ENCODE results near the gene CWH43. TPM values are rescaled to one million over a fixed set of nuclear protein-coding genes. Genes with fewer than 3 reads are reported as not detected.
"Not testable (repeated sequence)": the region's sequence is repeated elsewhere in the genome, so short reads cannot be mapped to it uniquely, and the experiment has no call there.

Gene CWH43
- total RNA-seq, 1 donor from 2014 or later = not detected

DNA sequence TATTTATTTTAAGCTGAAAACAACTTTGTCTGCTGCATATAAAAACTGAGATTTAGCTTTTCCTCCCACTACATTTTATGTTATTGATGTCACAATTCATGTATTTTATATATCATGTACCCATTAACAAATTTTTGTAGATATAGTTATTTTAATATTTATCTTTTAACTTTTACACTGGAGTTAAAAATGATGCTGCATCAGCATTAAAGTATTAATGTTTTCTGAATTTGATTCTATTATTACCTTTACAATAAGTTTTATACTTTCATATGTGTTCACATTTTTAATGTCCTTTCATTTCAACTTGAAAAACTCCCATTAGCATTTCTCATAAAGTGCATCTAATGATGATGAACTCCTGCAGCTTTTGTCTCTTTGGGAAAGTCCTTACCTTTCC lies 72.2 kb downstream of the CWH43 start:
- no peak for DNase-seq
- TF ChIP-seq, protein P1, sequence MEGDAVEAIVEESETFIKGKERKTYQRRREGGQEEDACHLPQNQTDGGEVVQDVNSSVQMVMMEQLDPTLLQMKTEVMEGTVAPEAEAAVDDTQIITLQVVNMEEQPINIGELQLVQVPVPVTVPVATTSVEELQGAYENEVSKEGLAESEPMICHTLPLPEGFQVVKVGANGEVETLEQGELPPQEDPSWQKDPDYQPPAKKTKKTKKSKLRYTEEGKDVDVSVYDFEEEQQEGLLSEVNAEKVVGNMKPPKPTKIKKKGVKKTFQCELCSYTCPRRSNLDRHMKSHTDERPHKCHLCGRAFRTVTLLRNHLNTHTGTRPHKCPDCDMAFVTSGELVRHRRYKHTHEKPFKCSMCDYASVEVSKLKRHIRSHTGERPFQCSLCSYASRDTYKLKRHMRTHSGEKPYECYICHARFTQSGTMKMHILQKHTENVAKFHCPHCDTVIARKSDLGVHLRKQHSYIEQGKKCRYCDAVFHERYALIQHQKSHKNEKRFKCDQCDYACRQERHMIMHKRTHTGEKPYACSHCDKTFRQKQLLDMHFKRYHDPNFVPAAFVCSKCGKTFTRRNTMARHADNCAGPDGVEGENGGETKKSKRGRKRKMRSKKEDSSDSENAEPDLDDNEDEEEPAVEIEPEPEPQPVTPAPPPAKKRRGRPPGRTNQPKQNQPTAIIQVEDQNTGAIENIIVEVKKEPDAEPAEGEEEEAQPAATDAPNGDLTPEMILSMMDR (IDR thresholded peaks at IDR 0.05; ENCODE audit: borderline replicate concordance) = no peak
- Histone ChIP-seq H3K36me3 (no peaks in the 10 kb centered on the region), H3K9me3 (replicated peaks) (peaks cover 52% of the 10 kb centered on the region), H3K4me3 (no peak overlapping the region), H3K27me3 (ENCODE audit: low read depth) (no peaks in the 10 kb centered on the region), H3K27ac (replicated peaks) (no peak overlapping the region), H3K4me1 (no peaks in the 10 kb centered on the region)
- intact Hi-C loops (cut with micrococcal nuclease) = no loop called here

DNA sequence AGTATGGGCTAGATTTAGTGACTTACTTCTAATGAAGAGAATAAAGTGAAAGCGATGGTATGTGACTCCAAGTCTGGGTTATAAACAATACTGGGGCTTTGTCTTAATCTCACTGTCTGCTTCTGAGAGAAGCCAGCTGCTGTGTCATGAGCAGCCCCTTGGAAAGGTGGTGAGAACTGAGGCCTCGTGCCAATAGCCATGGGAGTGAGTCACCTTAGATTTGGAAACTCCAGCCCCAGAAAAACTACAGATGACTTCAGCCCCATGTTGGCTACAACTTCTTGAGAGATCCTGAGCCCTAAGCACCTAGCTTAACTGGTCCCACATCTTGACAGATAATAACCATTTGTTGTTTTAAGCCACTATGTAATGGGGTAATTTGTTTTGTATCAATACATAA lies 77.6 kb downstream of the CWH43 start:
- H3K4me1 ChIP-seq = no peaks in the 10 kb centered on the region
- no peak for DNase-seq
- peaks cover 23% of the 10 kb centered on the region for H3K9me3 ChIP-seq (replicated peaks)
- TF ChIP-seq, protein P1 (IDR thresholded peaks at IDR 0.05; ENCODE audit: borderline replicate concordance) = no peak
- intact Hi-C loops (cut with micrococcal nuclease) = no loop called here
- H3K4me3 ChIP-seq = no peak overlapping the region
- no peaks in the 10 kb centered on the region for H3K36me3 ChIP-seq
- peaks cover 8% of the 10 kb centered on the region for H3K27me3 ChIP-seq (ENCODE audit: low read depth)
- H3K27ac ChIP-seq (replicated peaks) = no peak overlapping the region

DNA sequence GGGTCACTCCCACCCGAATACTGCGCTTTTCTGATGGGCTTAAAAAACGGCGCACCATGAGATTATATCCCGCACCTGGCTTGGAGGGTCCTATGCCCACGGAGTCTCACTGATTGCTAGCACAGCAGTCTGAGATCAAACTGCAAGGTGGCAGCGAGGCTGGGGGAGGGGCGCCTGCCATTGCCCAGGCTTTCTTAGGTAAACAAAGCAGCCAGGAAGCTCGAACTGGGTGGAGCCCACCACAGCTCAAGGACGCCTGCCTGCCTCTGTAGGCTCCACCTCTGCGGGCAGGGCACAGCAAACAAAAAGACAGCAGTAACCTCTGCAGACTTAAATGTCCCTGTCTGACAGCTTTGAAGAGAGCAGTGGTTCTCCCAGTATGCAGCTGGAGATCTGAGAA lies 86.1 kb downstream of the CWH43 start:
- DNase-seq; H3K27ac ChIP-seq (replicated peaks); H3K36me3 ChIP-seq; H3K4me1 ChIP-seq; H3K27me3 ChIP-seq (ENCODE audit: low read depth); H3K9me3 ChIP-seq (replicated peaks); H3K4me3 ChIP-seq; intact Hi-C loops (cut with micrococcal nuclease): not testable (repeated sequence)

DNA sequence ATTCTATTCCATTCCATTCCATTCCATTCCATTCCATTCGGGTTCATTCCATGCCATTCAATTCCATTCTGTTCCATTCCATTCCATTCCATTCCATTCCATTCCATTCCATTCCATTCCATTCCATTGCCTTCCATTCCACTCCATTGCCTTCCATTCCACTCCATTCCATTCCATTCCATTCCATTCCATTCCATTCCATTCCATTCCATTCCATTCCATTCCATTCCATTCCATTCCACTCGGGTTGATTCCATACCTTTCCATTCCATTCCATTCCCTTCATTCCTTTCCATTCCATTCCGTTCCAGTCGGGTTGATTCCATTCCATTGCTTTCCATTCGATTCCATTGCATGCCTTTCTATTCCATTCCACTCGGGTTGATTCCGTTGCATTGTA lies 105.8 kb downstream of the CWH43 start:
- intact Hi-C loops (cut with micrococcal nuclease); DNase-seq; H3K27me3 ChIP-seq (ENCODE audit: low read depth); H3K27ac ChIP-seq (replicated peaks); H3K4me1 ChIP-seq; H3K36me3 ChIP-seq; H3K4me3 ChIP-seq: not testable (repeated sequence)
- peaks cover 61% of the 10 kb centered on the region for H3K9me3 ChIP-seq (replicated peaks)

DNA sequence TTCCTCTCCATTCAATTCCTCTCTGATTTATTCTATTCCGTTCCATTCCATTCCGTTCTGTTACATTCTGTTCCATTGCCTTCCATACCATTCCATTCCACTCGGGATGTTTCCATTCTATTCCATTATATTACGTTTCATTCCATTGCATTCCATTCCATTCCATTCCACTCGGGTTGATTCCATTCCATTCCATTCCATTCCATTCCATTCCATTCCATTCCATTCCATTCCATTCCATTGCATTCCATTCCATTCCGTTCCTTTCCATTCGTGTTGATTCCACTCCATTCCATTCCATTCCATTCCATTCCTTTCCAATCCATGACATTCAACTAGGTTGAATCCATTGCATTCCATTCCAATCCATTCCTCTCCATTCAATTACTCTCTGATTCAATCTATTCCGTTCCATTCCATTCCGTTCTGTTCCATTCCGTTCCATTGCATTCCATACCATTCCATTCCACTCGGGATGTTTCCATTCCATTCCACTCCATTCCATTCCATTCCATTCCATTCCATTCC lies 106.6 kb downstream of the CWH43 start:
- H3K27ac ChIP-seq (replicated peaks); DNase-seq; intact Hi-C loops (cut with micrococcal nuclease); H3K4me1 ChIP-seq; H3K4me3 ChIP-seq; H3K27me3 ChIP-seq (ENCODE audit: low read depth); H3K36me3 ChIP-seq: not testable (repeated sequence)
- H3K9me3 ChIP-seq (replicated peaks) = peaks cover 63% of the 10 kb centered on the region

DNA sequence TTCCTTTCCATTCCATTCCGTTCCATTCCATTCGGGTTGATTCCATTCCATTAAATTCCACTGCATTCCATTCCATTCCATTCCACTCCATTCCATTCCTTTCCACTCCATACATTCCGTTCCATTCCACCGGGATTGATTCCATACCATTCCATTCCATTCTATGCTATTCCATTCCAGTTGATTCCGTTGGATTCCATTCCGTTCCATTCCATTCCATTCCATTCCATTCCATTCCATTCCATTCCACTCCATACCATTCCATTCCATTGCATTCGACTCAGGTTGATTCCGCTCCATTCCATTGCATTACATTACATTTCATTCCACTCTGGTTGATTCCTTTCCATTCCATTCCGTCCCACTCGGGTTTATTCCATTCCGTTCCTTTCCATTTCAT lies 110.1 kb downstream of the CWH43 start:
- H3K9me3 ChIP-seq (replicated peaks) = peaks cover 69% of the 10 kb centered on the region
- H3K27ac ChIP-seq (replicated peaks); H3K36me3 ChIP-seq; H3K4me1 ChIP-seq; H3K4me3 ChIP-seq; DNase-seq; intact Hi-C loops (cut with micrococcal nuclease); H3K27me3 ChIP-seq (ENCODE audit: low read depth): not testable (repeated sequence)

DNA sequence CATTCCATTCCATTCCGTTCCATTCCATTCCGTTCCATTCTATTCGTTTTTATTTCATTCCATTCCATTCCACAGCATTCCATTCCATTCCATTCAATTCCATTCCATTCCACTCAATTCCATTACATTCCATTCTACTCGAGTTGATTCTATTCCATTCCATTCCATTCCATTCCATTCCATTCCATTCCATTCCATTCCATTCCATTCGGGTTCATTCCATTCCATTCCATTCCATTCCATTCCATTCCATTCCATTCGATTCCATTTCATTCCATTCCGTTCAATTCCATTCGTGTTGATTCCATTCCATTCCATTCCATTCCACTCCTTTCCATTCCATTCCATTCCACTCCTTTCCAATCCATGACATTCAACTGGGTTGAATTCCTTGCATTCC lies 110.6 kb downstream of the CWH43 start:
- intact Hi-C loops (cut with micrococcal nuclease); H3K4me3 ChIP-seq; H3K36me3 ChIP-seq; H3K4me1 ChIP-seq; H3K27ac ChIP-seq (replicated peaks); DNase-seq; H3K27me3 ChIP-seq (ENCODE audit: low read depth): not testable (repeated sequence)
- peaks cover 68% of the 10 kb centered on the region for H3K9me3 ChIP-seq (replicated peaks)

DNA sequence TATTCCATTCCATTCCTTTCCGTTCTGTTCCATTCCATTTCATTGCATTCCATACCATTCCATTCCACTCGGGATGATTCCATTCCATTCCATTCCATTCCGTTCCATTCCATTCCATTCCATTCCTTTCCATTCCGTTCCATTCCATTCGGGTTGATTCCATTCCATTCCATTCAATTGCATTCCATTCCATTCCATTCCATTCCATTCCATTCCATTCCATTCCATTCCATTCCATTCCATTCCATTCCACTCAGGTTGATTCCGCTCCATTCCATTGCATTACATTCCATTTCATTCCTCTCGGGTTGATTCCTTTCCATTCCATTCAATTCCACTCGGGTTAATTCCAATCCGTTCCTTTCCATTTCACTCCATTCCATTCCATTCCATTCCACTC lies 111.0 kb downstream of the CWH43 start:
- H3K4me3 ChIP-seq; DNase-seq; H3K27me3 ChIP-seq (ENCODE audit: low read depth); H3K4me1 ChIP-seq; intact Hi-C loops (cut with micrococcal nuclease); H3K36me3 ChIP-seq; H3K27ac ChIP-seq (replicated peaks): not testable (repeated sequence)
- peaks cover 64% of the 10 kb centered on the region for H3K9me3 ChIP-seq (replicated peaks)

DNA sequence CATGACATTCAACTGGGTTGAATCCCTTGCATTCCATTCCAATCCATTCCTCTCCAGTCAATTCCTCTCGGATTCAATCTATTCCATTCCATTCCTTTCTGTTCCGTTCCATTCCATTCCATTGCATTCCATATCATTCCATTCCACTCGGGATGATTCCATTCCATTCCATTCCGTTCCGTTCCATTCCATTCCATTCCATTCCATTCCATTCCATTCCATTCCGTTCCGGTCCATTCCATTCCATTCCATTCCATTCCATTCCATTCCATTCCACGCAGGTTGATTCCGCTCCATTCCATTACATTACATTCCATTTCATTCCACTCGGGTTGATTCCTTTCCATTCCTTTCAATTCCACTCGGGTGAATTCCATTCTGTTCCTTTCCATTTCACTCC lies 111.4 kb downstream of the CWH43 start:
- H3K9me3 ChIP-seq (replicated peaks) = peaks cover 62% of the 10 kb centered on the region
- DNase-seq; H3K4me1 ChIP-seq; H3K27ac ChIP-seq (replicated peaks); H3K36me3 ChIP-seq; H3K27me3 ChIP-seq (ENCODE audit: low read depth); intact Hi-C loops (cut with micrococcal nuclease); H3K4me3 ChIP-seq: not testable (repeated sequence)

DNA sequence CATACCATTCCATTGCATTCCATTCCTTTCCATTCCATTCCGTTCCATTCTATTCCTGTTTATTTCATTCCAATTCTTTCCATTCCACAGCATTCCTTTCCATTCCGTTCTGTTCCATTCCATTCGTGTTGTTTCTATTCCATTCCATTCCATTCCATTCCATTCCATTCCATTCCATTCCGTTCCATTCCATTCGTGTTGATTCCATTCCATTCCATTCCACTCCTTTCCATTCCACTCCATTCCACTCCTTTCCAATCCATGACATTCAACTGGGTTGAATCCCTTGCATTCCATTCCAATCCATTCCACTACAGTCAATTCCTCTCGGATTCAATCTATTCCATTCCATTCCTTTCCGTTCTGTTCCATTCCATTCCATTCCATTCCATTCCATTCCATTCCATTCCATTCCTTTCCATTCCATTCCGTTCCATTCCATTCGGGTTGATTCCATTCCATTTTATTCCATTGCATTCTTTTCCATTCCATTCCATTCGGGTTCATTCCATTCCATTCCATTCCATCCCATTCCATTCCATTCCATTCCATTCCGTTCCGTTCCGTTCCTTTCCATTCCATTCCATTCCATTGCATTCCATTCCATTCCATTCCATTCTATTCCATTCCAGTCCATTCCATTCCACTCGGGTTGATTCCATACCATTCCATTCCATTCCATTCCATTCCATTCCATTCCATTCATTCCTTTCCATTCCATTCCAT lies 112.1 kb downstream of the CWH43 start:
- intact Hi-C loops (cut with micrococcal nuclease); DNase-seq; H3K27me3 ChIP-seq (ENCODE audit: low read depth); H3K4me3 ChIP-seq; H3K36me3 ChIP-seq; H3K27ac ChIP-seq (replicated peaks); H3K4me1 ChIP-seq: not testable (repeated sequence)
- peaks cover 64% of the 10 kb centered on the region for H3K9me3 ChIP-seq (replicated peaks)

DNA sequence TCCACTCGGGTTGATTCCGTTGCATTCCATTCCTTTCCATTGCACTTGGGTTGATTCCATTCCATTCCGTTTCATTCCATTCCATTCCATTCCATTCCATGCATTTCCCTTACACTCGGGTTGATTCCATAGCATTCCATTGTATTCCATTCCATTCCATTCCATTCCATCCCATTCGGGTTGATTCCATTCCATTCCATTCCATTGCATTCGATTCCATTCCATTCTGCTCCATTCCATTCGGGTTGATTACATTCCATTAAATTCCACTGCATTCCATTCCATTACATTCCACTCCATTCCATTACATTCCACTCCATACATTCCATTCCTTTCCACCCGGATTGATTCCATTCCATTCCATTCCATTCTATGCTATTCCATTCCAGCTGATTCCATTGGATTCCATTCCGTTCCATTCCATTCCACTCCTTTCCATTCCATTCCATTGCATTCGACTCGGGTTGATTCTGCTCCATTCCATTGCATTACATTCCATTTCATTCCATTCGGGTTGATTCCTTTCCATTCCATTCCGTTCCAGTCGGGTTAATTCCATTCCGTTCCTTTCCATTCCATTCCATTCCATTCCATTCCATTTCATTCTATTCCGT lies 113.9 kb downstream of the CWH43 start:
- H3K36me3 ChIP-seq; H3K4me1 ChIP-seq; H3K4me3 ChIP-seq; DNase-seq; intact Hi-C loops (cut with micrococcal nuclease); H3K27me3 ChIP-seq (ENCODE audit: low read depth); H3K27ac ChIP-seq (replicated peaks): not testable (repeated sequence)
- H3K9me3 ChIP-seq (replicated peaks) = peaks cover 78% of the 10 kb centered on the region

DNA sequence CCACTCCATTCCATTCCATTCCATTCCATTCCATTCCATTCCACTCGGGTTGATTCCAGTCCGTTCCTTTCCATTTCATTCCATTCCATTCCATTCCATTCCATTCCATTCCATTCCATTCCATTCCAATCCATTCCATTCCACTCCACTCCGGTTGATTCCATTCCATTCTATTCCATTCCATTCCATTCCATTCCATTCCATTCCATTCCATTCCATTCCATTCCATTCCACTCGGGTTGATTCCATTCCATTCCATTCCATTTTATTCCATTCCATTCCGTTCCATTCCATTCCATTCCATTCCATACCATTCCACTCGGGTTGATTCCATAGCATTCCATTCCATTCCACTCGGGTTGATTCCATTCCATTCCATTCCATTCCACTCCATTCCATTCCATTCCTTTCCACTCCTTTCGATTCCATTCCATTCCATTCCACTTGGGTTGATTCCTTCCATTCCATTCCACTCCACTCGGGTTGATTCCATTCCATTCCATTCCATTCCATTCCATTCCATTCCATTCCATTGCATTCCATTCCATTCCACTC lies 116.3 kb downstream of the CWH43 start:
- peaks cover 82% of the 10 kb centered on the region for H3K9me3 ChIP-seq (replicated peaks)
- H3K4me1 ChIP-seq; H3K4me3 ChIP-seq; DNase-seq; H3K36me3 ChIP-seq; H3K27me3 ChIP-seq (ENCODE audit: low read depth); H3K27ac ChIP-seq (replicated peaks); intact Hi-C loops (cut with micrococcal nuclease): not testable (repeated sequence)

Data from left ventricle myocardium inferior (tissue), 1 donor.